Trophoblast cell (in vitro differentiated cells and primary cell): ENCODE measurements around the gene AIF1L.

Experiments used
- DNase-seq, 2 donors: peaks; one replicate each; pipeline ENCODE4 v3.0.0-alpha.2; 2016
- H2AFZ ChIP-seq: 2 replicates; pipeline ENCODE4 v1.6.1; 2013; ENCODE audit warnings: low read length, moderate library complexity, mild to moderate bottlenecking; ENCODE audit not compliant: insufficient read depth, poor library complexity
- H2AK5ac ChIP-seq: 2 replicates; pipeline ENCODE4 v1.6.1; 2013; ENCODE audit warnings: mild to moderate bottlenecking, low read length
- H2BK120ac ChIP-seq: 2 replicates; pipeline ENCODE4 v1.6.1; 2013; ENCODE audit warnings: low read length, mild to moderate bottlenecking, moderate library complexity; ENCODE audit not compliant: insufficient read depth, poor library complexity
- H2BK12ac ChIP-seq: 2 replicates; pipeline ENCODE4 v1.6.1; 2013; ENCODE audit warnings: mild to moderate bottlenecking, low read length, moderate library complexity
- H2BK5ac ChIP-seq: 2 replicates; pipeline ENCODE4 v1.6.1; 2013; ENCODE audit warnings: low read length, low read depth, moderate library complexity, mild to moderate bottlenecking; ENCODE audit not compliant: poor library complexity
- H3K14ac ChIP-seq: 2 replicates; pipeline ENCODE4 v1.6.1; 2013; ENCODE audit warnings: mild to moderate bottlenecking, low read length
- H3K18ac ChIP-seq: 2 replicates; pipeline ENCODE4 v1.6.1; 2013; ENCODE audit warnings: mild to moderate bottlenecking, low read length
- H3K23ac ChIP-seq: 2 replicates; pipeline ENCODE4 v1.6.1; 2013; ENCODE audit warnings: low read length
- H3K27ac ChIP-seq: 2 replicates; pipeline ENCODE4 v1.5.1; 2013; ENCODE audit warnings: low read depth, mild to moderate bottlenecking, inconsistent platforms, low read length, moderate library complexity
- H3K27me3 ChIP-seq: 2 replicates; pipeline ENCODE4 v1.6.1; 2013; ENCODE audit warnings: inconsistent platforms, mild to moderate bottlenecking, low read length, moderate library complexity; ENCODE audit not compliant: insufficient read depth
- H3K36me3 ChIP-seq, 2 experiments: 1 replicate in 1 of 2; 2 replicates in 1 of 2; pipeline ENCODE4 v1.6.1; 2013; ENCODE audit warnings: low read length in 2 of 2, mild to moderate bottlenecking in 2 of 2, moderate library complexity in 1 of 2; ENCODE audit not compliant: insufficient read depth in 2 of 2, control insufficient read depth in 1 of 2
- H3K4ac ChIP-seq: 2 replicates; pipeline ENCODE4 v1.6.1; 2013; ENCODE audit warnings: low read depth, mild to moderate bottlenecking, low read length, moderate library complexity
- H3K4me1 ChIP-seq, 2 experiments: 1 replicate in 1 of 2; 2 replicates in 1 of 2; pipeline ENCODE4 v1.6.1; 2013; ENCODE audit warnings: low read length in 2 of 2, mild to moderate bottlenecking in 2 of 2, moderate library complexity in 1 of 2; ENCODE audit not compliant: insufficient read depth in 2 of 2, control insufficient read depth in 1 of 2
- H3K4me2 ChIP-seq: 2 replicates; pipeline ENCODE4 v1.6.1; 2013; ENCODE audit warnings: inconsistent platforms, mild to moderate bottlenecking, low read length, moderate library complexity
- H3K4me3 ChIP-seq: 2 replicates; pipeline ENCODE4 v1.5.1; 2013; ENCODE audit warnings: mild to moderate bottlenecking, low read depth, low read length, inconsistent platforms
- H3K79me1 ChIP-seq: one replicate; pipeline ENCODE4 v1.6.1; 2013; ENCODE audit warnings: low read length
- H3K79me2 ChIP-seq: 2 replicates; pipeline ENCODE4 v1.6.1; 2013; ENCODE audit warnings: low read length, mild to moderate bottlenecking; ENCODE audit not compliant: control insufficient read depth, insufficient read depth, poor library complexity
- H3K9ac ChIP-seq: 2 replicates; pipeline ENCODE4 v1.6.1; 2013; ENCODE audit warnings: mild to moderate bottlenecking, low read length
- H3K9me3 ChIP-seq: 2 replicates; pipeline ENCODE4 v1.6.1; 2013; ENCODE audit warnings: low read depth, mild to moderate bottlenecking, control low read depth, inconsistent platforms, low read length; ENCODE audit not compliant: insufficient read depth
- H4K12ac ChIP-seq: 2 replicates; pipeline ENCODE4 v1.6.1; 2013; ENCODE audit warnings: low read depth, mild to moderate bottlenecking, low read length, moderate library complexity
- H4K8ac ChIP-seq: 2 replicates; pipeline ENCODE4 v1.6.1; 2013; ENCODE audit warnings: low read depth, mild to moderate bottlenecking, low read length, moderate library complexity
- H4K91ac ChIP-seq: one replicate; pipeline ENCODE4 v1.6.1; 2013; ENCODE audit warnings: low read depth, mild to moderate bottlenecking, low read length, moderate library complexity
- WGBS: extraction: QIAGEN DNeasy Blood & Tissue Kit; methylation state at CpG from one replicate; pipeline ENCODE4 v1.1.7; 2013; ENCODE audit warnings: missing lambda C conversion rate; ENCODE audit not compliant: insufficient read length, insufficient coverage; ENCODE audit errors: extremely low coverage; 5-methylcytosine and 5-hydroxymethylcytosine counted together

Gene AIF1L

DNA sequence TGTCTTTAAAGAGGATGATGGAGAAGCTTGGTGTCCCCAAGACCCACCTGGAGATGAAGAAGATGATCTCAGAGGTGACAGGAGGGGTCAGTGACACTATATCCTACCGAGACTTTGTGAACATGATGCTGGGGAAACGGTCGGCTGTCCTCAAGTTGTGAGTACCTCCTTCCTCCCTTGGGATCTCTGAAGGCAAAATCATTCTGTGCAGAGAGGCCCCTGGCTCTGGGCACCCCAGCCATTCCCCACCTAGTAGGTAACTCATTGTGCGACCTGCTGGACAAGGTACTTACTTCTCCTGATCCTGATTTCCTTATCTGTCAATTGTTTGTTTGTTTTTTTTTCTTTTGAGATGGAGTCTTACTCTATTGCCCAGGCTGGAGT is 21.4 kb downstream of the AIF1L start:
- WGBS = no CpG with 5 or more reads among the region's 4 CpGs

DNA sequence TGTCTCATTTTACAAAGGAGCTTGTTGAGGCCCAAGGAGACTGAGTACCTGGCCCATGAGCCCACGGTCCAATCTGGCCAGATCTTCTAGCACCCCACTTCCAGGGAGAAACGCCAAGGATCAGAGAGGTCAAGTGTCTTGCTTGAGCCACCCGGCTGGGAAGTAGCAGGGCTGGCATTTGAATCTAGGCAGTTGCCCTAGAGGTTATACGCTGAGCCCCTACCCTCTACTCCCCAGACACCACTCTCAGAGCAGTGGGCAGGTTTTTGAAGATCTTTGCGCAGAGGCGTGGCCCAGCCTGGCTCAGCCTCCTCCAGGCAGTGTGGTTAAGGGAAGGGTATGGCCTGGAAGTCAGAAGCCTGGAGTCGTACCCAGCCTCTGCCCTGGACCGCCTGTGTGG is 23.3 kb downstream of the AIF1L start:
- Histone ChIP-seq H3K36me3 (peaks cover 24 to 39% of the 10 kb centered on the region in 2 experiments), H2BK5ac (no peak overlapping the region), H4K91ac (no peak overlapping the region), H3K14ac (no peak overlapping the region), H3K79me1 (no peaks in the 10 kb centered on the region), H3K27me3 (no peaks in the 10 kb centered on the region), H3K23ac (no peak overlapping the region), H2BK120ac (no peak overlapping the region), H3K27ac (no peak overlapping the region), H4K12ac (no peak overlapping the region), H3K79me2 (no peaks in the 10 kb centered on the region), H4K8ac (no peak overlapping the region), H2BK12ac (no peak overlapping the region), H3K4me2 (no peak overlapping the region), H2AK5ac (no peak overlapping the region), H3K18ac (no peak overlapping the region), H3K4ac (no peak overlapping the region), H3K9ac (no peak overlapping the region), H3K4me1 (peaks cover 1 to 2% of the 10 kb centered on the region in 2 experiments), H3K4me3 (no peak overlapping the region), H2AFZ (no peak overlapping the region), H3K9me3 (peaks cover 1% of the 10 kb centered on the region)
- no peak for DNase-seq
- WGBS = no CpG with 5 or more reads among the region's 8 CpGs

More for the DNA sequence above, 21.4 kb downstream of the AIF1L start:
- Histone ChIP-seq H2AK5ac (no peak overlapping the region), H4K12ac (no peak overlapping the region), H2BK120ac (no peak overlapping the region), H3K4me1 (no peaks in the 10 kb centered on the region), H4K91ac (no peak overlapping the region), H3K27me3 (no peaks in the 10 kb centered on the region), H2BK5ac (no peak overlapping the region), H3K18ac (no peak overlapping the region), H2AFZ (no peak overlapping the region), H3K79me1 (no peaks in the 10 kb centered on the region), H3K27ac (no peak overlapping the region), H3K4me2 (no peak overlapping the region), H3K9me3 (peaks cover 1% of the 10 kb centered on the region), H3K4me3 (no peak overlapping the region), H3K23ac (no peak overlapping the region), H3K9ac (no peak overlapping the region), H3K14ac (no peak overlapping the region), H4K8ac (no peak overlapping the region), H2BK12ac (no peak overlapping the region), H3K36me3 (peaks cover 27 to 45% of the 10 kb centered on the region in 2 experiments), H3K79me2 (no peaks in the 10 kb centered on the region), H3K4ac (no peak overlapping the region)
- no peak for DNase-seq

DNA sequence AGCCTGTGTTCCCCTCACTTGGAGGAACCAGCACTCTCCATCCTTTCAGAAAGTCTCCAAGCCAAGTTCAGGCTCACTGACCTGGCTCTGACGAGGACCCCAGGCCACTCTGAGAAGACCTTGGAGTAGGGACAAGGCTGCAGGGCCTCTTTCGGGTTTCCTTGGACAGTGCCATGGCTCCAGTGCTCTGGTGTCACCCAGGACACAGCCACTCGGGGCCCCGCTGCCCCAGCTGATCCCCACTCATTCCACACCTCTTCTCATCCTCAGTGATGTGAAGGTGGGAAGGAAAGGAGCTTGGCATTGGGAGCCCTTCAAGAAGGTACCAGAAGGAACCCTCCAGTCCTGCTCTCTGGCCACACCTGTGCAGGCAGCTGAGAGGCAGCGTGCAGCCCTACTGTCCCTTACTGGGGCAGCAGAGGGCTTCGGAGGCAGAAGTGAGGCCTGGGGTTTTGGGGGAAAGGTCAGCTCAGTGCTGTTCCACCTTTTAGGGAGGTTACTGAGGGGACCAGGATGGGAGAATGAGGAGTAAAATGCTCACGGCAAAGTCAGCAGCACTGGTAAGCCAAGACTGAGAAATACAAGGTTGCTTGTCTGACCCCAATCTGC is 24.4 kb downstream of the AIF1L start:
- H3K4me3 ChIP-seq = no peak overlapping the region
- WGBS = no CpG with 5 or more reads among the region's 7 CpGs
- peaks cover 2 to 4% of the 10 kb centered on the region in 2 experiments for H3K4me1 ChIP-seq
- H4K12ac ChIP-seq = peak overlapping the region; percentile 46
- no peak overlapping the region for H4K91ac ChIP-seq
- H3K9me3 ChIP-seq = peaks cover 1% of the 10 kb centered on the region
- H3K36me3 ChIP-seq = peaks cover 20 to 39% of the 10 kb centered on the region in 2 experiments
- H2AFZ ChIP-seq = no peak overlapping the region
- no peak overlapping the region for H3K27ac ChIP-seq
- no peaks in the 10 kb centered on the region for H3K27me3 ChIP-seq
- no peak overlapping the region for H3K4ac ChIP-seq
- peaks cover 5% of the 10 kb centered on the region for H3K79me2 ChIP-seq
- no peak overlapping the region for H2BK12ac ChIP-seq
- no peak overlapping the region for H3K18ac ChIP-seq
- no peak overlapping the region for H4K8ac ChIP-seq
- H3K79me1 ChIP-seq = peaks cover 3% of the 10 kb centered on the region
- no peak overlapping the region for H3K14ac ChIP-seq
- no peak overlapping the region for H2BK120ac ChIP-seq
- H2AK5ac ChIP-seq = no peak overlapping the region
- no peak overlapping the region for H3K4me2 ChIP-seq
- no peak overlapping the region for H3K23ac ChIP-seq
- H2BK5ac ChIP-seq = no peak overlapping the region
- no peak for DNase-seq
- no peak overlapping the region for H3K9ac ChIP-seq

DNA sequence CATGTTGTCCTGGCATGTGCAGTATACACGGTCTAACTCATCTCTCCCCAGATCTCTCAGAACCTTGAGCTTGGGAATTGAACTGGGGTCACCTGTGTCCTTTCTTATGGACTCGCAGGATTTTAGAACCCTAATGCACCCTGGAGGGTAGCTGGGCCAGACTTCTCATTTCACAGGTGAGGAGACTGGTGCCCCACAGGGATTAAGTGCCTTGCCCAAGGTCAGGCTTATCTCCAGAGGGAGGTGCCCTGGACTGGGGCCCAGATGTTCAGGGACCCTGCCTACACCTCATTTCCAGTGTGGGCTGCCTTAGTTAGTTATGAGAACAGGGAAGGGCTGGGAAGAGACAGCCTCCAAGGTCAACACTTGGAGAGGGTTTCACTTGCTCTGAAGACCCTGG is 25.0 kb downstream of the AIF1L start:
- Histone ChIP-seq H3K79me1 (peaks cover 5% of the 10 kb centered on the region), H3K4me2 (no peak overlapping the region), H3K14ac (no peak overlapping the region), H2BK12ac (no peak overlapping the region), H4K12ac (no peak overlapping the region), H3K27me3 (no peaks in the 10 kb centered on the region), H2AFZ (no peak overlapping the region), H2BK120ac (no peak overlapping the region), H3K79me2 (peaks cover 9% of the 10 kb centered on the region), H2AK5ac (no peak overlapping the region), H3K9ac (peak overlapping the region; percentile 12), H4K8ac (no peak overlapping the region), H3K23ac (no peak overlapping the region), H3K4me3 (no peak overlapping the region), H2BK5ac (no peak overlapping the region), H3K27ac (no peak overlapping the region), H3K9me3 (peaks cover 1% of the 10 kb centered on the region), H4K91ac (no peak overlapping the region), H3K4me1 (peaks cover 2 to 4% of the 10 kb centered on the region in 2 experiments), H3K36me3 (peaks cover 20 to 39% of the 10 kb centered on the region in 2 experiments), H3K18ac (no peak overlapping the region), H3K4ac (no peak overlapping the region)
- WGBS = no CpG with 5 or more reads among the region's 2 CpGs
- no peak for DNase-seq
